Central memory CD4-positive, alpha-beta T cell (primary cell): ENCODE data around the gene CRB2.

Experiments used
- DNase-seq: peaks from one replicate; pipeline ENCODE4 v3.0.0; 2022
- total RNA-seq, 3 experiments: gene quantifications; one replicate each; lab custom pipeline; 2026; lab: John Stamatoyannopoulos, UW

Gene CRB2
- 0 reads per million in 3 experiments for total RNA-seq

GRCh38 chr9:123355761-123356431 lies at the start of gene CRB2:
TSS of gene CRB2 (plus strand) at chr9:123356197. CDS start at chr9:123356261, 64 bp downstream.
- DNase-seq: no peak

- DNase-seq: no peak
Measured at GRCh38 chr9:123309611-123310010, 46.4 kb upstream of the CRB2 start.

DNA sequence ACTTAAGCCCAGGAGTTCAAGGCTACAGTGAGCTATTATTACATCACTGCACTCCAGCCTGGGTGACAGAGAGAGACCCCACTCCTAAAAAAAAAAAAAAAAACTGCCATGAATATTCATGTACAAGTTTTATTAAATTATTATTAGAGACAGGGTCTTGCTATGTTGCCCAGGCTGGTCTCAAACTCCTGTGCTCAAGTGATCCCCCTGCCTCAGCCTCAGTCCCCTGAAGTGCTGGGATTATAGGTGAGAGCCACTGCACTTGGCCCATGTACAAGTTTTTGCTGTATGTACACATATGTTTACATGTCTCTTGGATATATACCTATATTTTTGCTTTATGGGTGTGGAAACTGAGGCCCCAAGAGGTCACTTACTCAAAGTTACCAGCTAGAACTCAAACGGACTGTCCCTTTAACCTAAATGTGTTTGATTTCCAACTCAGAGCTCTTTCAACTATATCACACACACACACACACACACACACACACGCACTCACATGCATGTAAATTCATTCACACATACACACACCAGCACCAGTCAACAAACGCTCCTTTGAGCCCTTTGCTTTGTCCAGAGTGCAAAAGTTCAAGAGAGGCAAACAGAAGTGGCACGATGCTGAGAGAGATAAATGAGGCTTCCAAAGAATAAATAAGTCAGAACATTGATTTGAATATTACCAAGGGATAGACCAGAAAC lies 45.3 kb upstream of the CRB2 start:
- DNase-seq: no peak

- no peak for DNase-seq
Measured at GRCh38 chr9:123311250-123311752, 44.7 kb upstream of the CRB2 start.

- no peak for DNase-seq
Measured at GRCh38 chr9:123312306-123312877, 43.6 kb upstream of the CRB2 start.

DNA sequence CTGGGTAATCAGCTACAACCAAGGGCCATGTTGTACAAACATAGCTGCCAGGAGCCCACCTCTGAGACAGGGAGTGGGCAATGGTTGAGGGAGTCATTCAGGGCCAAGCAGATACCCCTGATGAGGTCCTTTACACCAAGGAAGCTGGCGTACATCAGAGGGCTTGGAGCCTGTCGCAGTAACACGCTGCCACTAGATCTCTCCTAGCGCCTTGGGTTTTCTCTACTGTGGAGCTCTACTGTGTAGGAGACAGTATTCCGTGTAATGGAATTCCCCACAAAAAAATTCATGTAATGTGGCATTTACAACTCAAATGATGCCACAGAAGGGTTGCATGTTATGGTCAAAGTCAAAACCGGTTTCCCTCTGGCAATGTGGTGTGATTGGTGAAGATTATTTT lies 41.4 kb upstream of the CRB2 start:
- DNase-seq: no peak

- no peak for DNase-seq
Measured at GRCh38 chr9:123315635-123316034, 40.4 kb upstream of the CRB2 start.

- DNase-seq: no peak
Measured at GRCh38 chr9:123316053-123316718, 39.8 kb upstream of the CRB2 start.

- no peak for DNase-seq
Measured at GRCh38 chr9:123318202-123318601, 37.8 kb upstream of the CRB2 start.

- no peak for DNase-seq
Measured at GRCh38 chr9:123318961-123319421, 37.0 kb upstream of the CRB2 start.

DNA sequence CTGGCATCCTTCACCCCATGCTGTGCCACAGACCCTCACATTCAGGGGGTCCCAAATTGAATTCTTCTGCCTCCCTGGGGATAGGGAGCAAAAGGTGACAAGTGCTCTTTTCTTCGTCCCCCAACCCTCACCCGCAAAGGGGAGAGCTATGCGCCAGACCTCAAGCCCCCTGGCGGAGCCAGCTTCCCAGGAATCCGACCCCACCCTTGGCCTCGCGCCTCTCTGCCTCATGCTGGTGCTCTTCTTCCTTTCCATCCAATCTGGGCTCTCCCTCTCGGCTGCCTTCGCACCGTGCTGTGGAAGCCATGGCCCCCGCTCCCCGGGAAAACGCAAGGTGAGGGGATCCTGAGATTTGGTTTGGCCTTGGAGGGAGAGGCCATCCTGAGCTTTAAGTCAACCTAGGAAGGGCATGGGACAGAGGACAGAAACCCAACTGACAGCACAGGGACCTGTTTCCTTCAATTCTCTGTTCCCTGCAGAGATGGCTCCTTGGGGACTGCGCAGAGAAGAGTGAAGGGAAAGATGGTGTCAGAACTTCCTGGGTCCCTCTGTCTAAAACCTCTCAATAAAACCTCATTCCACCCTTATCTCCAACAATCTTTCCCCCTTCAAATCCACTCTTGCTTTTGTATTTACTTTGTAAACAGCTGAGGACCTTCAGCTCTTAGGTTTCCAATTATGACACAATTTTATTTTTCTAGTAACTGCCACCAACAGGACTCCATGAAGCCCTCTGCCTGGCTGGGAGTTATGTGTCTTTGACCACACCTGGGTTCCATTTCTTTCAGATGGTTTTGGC lies 36.3 kb upstream of the CRB2 start:
- no peak for DNase-seq

- DNase-seq: no peak
Measured at GRCh38 chr9:123320814-123321213, 35.2 kb upstream of the CRB2 start.

DNA sequence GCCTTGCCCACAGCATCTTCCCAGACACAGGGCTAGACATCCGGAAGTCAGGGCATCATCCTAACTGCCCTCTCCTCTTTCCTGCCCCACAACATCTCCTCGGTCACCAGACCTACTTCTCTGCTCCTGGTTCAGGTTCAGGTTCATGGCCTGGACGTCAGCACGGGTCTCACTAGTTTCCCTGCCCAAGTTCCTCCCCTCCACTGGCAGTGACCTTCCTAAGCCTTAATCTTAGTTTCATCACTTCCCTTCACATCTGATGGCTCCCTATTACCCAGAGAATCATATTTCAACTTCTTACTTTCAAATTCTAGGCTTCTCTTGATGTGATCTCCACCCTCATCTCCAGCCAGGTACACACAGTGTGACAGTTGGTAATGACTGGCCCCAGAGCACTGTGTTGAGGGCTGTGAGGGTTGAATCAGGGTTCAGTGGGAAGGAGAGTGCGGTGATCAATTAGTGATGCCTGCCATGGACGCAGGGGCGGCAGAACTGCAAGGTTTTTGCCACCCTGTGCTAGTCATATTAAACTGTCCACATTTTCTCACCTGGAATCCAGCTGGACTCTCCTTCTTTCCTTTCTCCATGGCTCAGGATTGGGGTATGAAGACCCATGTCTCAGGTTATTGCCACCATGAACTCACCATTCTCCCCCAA lies 34.3 kb upstream of the CRB2 start:
- no peak for DNase-seq

GRCh38 chr9:123322273-123323195 lies 33.5 kb upstream of the CRB2 start:
- DNase-seq: peak; percentile 73

DNA sequence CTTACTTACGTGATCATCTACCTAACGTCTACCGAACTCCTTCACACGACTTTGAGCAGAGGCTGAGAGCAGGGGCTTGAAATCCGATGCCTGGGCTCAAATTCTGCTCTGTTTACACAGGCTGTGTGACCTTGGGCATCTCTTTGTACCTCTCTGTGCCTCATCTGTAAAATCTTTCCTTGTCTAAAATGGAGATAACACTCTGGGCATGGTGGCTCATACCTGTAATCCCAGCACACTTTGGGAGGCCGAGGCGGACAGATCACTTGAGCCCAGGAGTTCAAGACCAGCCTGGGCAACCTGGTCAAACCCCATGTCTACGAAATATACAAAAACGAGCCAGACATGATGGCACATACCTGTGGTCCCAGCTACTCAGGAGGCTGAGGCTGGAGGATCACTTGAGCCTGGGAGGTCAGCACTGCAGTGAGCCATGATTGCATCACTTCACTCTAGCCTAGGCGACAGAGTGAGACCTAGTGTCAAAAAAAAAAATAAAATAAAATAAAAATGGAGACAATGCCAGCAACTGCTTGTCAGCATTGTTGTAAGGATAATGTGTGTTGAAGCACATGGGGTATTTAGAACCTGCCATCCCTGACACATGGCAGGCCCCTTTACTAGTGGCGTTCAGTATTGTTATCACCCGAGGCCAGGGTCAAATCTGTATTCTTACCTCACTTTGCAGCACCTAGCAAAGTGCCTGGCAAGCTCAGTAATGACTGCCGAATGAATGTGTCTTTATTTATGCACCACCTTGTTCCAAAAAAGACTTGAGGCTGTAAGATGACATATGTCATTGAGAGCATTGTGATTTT lies 32.6 kb upstream of the CRB2 start:
- no peak for DNase-seq

DNA sequence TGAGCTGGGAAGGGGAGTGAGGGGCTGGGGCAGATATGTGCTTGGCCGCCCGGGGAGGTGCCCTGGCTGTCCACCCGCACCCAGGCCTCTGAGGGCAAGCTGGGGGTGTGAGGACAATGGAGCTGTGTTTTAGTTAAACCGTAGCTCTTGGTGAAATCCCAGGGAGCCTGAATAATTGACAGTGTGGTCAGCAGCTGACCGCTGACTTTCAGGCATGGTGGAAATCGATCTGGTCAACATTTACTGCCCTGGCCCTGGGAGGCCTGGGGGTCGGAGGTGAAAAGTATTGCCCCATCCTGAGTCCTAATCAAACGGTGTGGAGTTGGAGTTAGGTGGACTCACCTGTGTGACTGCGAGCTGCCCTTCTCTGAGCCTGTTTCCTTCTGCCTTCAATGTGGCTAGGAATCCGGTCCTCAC lies 31.2 kb upstream of the CRB2 start:
- DNase-seq: no peak

GRCh38 chr9:123326187-123326586 lies 29.8 kb upstream of the CRB2 start:
- DNase-seq: no peak

- no peak for DNase-seq
Measured at GRCh38 chr9:123326662-123327093, 29.3 kb upstream of the CRB2 start.

DNA sequence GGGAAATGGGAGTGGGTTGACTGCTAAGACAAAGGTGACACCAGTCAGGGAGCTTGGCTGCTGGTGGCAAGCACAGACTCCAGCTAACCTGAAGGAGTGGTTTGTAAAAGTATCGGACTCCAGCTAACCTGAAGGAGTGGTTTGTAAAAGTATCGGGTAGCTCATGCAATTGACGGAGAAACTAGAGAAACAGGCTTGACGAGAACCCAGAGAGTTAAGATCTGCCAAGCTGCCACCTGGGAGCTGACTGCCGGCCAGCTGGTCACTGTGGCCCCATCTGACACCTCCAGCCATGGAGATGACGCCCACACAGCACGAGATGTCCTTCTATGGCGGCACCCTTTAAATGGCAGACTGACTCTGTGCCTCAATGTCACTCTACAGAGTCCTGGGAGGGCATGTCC lies 28.3 kb upstream of the CRB2 start:
- DNase-seq: no peak
